NCI-H1048 (cell line): ENCODE measurements around the gene FGF18.

Experiments
- DNase-seq: peaks from one replicate; lab custom pipeline; 2025; lab: John Stamatoyannopoulos, UW

FGF18 gene

GRCh38 chr5:171422902-171423663 lies 3.6 kb downstream of the FGF18 start:
- DNase-seq = no peak

GRCh38 chr5:171424726-171425125 lies 5.3 kb downstream of the FGF18 start:
- DNase-seq = no peak

- DNase-seq = no peak
Observed at GRCh38 chr5:171425596-171426244, 6.3 kb downstream of the FGF18 start.

GRCh38 chr5:171426266-171426665 lies 6.8 kb downstream of the FGF18 start:
- DNase-seq = no peak

GRCh38 chr5:171426680-171427079 lies 7.2 kb downstream of the FGF18 start:
- DNase-seq = no peak

- no peak for DNase-seq
Observed at GRCh38 chr5:171427318-171428167, 8.1 kb downstream of the FGF18 start.

- no peak for DNase-seq
Observed at GRCh38 chr5:171428168-171428696, 8.8 kb downstream of the FGF18 start.

GRCh38 chr5:171428809-171429542 lies 9.5 kb downstream of the FGF18 start:
- DNase-seq = no peak

- no peak for DNase-seq
Observed at GRCh38 chr5:171429543-171429910, 10.1 kb downstream of the FGF18 start.

- no peak for DNase-seq
Observed at GRCh38 chr5:171431251-171431777, 11.9 kb downstream of the FGF18 start.

GRCh38 chr5:171432076-171432475 lies 12.6 kb downstream of the FGF18 start:
- no peak for DNase-seq

GRCh38 chr5:171432583-171433351 lies 13.3 kb downstream of the FGF18 start:
- DNase-seq = no peak

- DNase-seq = no peak
Observed at GRCh38 chr5:171433352-171433698, 13.9 kb downstream of the FGF18 start.

GRCh38 chr5:171433982-171434676 lies 14.7 kb downstream of the FGF18 start:
- DNase-seq = no peak

GRCh38 chr5:171434874-171435273 lies 15.4 kb downstream of the FGF18 start:
- DNase-seq = no peak

- no peak for DNase-seq
Observed at GRCh38 chr5:171435908-171436307, 16.5 kb downstream of the FGF18 start.

GRCh38 chr5:171436804-171437285 lies 17.4 kb downstream of the FGF18 start:
- DNase-seq = no peak

- no peak for DNase-seq
Observed at GRCh38 chr5:171437286-171437821, 17.9 kb downstream of the FGF18 start.

- DNase-seq = no peak
Observed at GRCh38 chr5:171438738-171439137, 19.3 kb downstream of the FGF18 start.

- DNase-seq = no peak
Observed at GRCh38 chr5:171441246-171441791, 21.9 kb downstream of the FGF18 start.
